Endothelial cell (in vitro differentiated cells): ENCODE measurements around the gene ARHGEF9. TPM values are rescaled to one million over a fixed set of nuclear protein-coding genes. Genes with fewer than 3 reads are reported as not detected.

Experiments used
- DNase-seq: peaks from one replicate; pipeline ENCODE4 v3.0.0; 2021; ENCODE audit warnings: low spot score
- H3K27ac Mint-ChIP-seq: one replicate; pipeline ENCODE4 v1.8.0; 2021; ENCODE audit warnings: mixed read lengths, inconsistent platforms; ENCODE audit not compliant: unreplicated experiment
- H3K27me3 Mint-ChIP-seq: one replicate; pipeline ENCODE4 v1.8.0; 2021; ENCODE audit warnings: mild to moderate bottlenecking, moderate library complexity, mixed read lengths, inconsistent platforms; ENCODE audit not compliant: unreplicated experiment
- H3K36me3 Mint-ChIP-seq: one replicate; pipeline ENCODE4 v1.8.0; 2021; ENCODE audit warnings: mild to moderate bottlenecking, low read depth, mixed read lengths, inconsistent platforms; ENCODE audit not compliant: unreplicated experiment
- H3K4me1 Mint-ChIP-seq: one replicate; pipeline ENCODE4 v1.8.0; 2021; ENCODE audit warnings: mild to moderate bottlenecking, mixed read lengths, inconsistent platforms; ENCODE audit not compliant: unreplicated experiment
- H3K4me3 Mint-ChIP-seq: one replicate; pipeline ENCODE4 v1.8.0; 2021; ENCODE audit warnings: mild to moderate bottlenecking, mixed read lengths, inconsistent platforms; ENCODE audit not compliant: unreplicated experiment
- H3K9me3 Mint-ChIP-seq: one replicate; pipeline ENCODE4 v1.8.0; 2021; ENCODE audit warnings: mixed read lengths, inconsistent platforms; ENCODE audit not compliant: unreplicated experiment
- CTCF ChIP-seq: fragments of 200-600 bp; sonication (generic); IDR thresholded peaks from one replicate; pipeline ENCODE4 v1.5.0; 2021; ENCODE audit warnings: antibody characterized with exemption; ENCODE audit not compliant: unreplicated experiment
- total RNA-seq: library from RNA; stranded (reverse); fragmentation: NEBNext Ultra II Directional; extraction: Animal tissue kit (Norgen Biotek cat#: 25700); gene quantifications from one replicate; pipeline ENCODE4 v1.2.1, GENCODE V29; 2021; ENCODE audit not compliant: unreplicated experiment

The ARHGEF9 gene
- total RNA-seq, 1 donor from 2014 or later: 14.3 TPM

- no peak for TF ChIP-seq CTCF
- H3K27ac Mint-ChIP-seq: no peak overlapping the region
- H3K4me3 Mint-ChIP-seq: no peak overlapping the region
- H3K36me3 Mint-ChIP-seq: peaks cover 12% of the 10 kb centered on the region
- H3K4me1 Mint-ChIP-seq: no peaks in the 10 kb centered on the region
- no peaks in the 10 kb centered on the region for H3K27me3 Mint-ChIP-seq
- no peaks in the 10 kb centered on the region for H3K9me3 Mint-ChIP-seq
- no peak for DNase-seq
These were observed 82.5 kb downstream of the ARHGEF9 start for GRCh38 chrX:63702556-63702955.

- TF ChIP-seq CTCF: peak; percentile 63
- peak; percentile 18 for DNase-seq
- Mint-ChIP-seq H3K27ac (no peak overlapping the region), H3K9me3 (no peaks in the 10 kb centered on the region), H3K36me3 (no peaks in the 10 kb centered on the region), H3K27me3 (peaks cover 2% of the 10 kb centered on the region), H3K4me1 (no peaks in the 10 kb centered on the region), H3K4me3 (no peak overlapping the region)
These were observed 97.9 kb downstream of the ARHGEF9 start for GRCh38 chrX:63686878-63687714.

DNA sequence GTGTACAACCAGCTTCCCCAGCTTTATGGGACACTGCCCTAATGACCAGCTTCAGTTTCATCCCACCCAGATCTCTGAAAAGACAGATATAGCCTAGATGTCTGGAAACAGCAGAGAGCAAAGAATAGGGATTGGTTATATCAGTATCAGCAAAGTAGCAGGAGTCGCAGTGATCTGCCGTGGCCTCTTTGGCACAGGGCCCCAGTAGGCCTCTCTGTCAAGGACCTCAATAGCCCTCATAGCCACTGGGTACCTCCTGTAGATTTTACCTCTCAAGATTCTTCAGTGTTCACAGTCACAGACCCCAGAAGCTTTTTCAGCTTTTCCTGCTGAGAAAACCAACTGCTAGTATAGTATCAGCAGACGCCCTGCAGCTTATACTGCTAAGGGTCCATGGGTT is 104.6 kb downstream of the ARHGEF9 start:
- Mint-ChIP-seq H3K27ac (no peak overlapping the region), H3K9me3 (no peaks in the 10 kb centered on the region), H3K36me3 (peaks cover 3% of the 10 kb centered on the region), H3K4me3 (no peak overlapping the region), H3K27me3 (peaks cover 2% of the 10 kb centered on the region), H3K4me1 (no peaks in the 10 kb centered on the region)
- no peak for DNase-seq
- TF ChIP-seq CTCF: no peak

DNA sequence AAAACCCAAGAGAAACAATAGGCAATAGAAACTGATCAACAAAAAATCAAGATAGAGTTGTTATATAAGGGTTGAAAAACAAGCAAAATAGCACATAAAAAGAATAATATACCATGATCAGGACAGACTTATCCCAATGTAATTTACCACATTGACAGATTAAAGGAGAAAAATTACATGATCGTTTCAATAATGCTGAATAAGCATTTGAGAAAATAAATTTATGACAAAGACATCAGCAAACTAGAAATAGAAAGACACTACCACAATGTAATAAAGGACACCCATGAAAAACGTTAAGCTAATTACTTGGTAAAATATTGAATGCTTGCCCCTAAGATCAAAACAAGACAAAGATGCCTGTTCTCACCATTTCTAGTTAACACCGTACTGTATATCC is 105.6 kb downstream of the ARHGEF9 start:
- Mint-ChIP-seq H3K36me3 (peaks cover 3% of the 10 kb centered on the region), H3K27me3 (no peaks in the 10 kb centered on the region), H3K9me3 (no peaks in the 10 kb centered on the region), H3K4me1 (no peaks in the 10 kb centered on the region), H3K27ac (no peak overlapping the region), H3K4me3 (no peak overlapping the region)
- TF ChIP-seq CTCF: no peak
- DNase-seq: no peak

DNA sequence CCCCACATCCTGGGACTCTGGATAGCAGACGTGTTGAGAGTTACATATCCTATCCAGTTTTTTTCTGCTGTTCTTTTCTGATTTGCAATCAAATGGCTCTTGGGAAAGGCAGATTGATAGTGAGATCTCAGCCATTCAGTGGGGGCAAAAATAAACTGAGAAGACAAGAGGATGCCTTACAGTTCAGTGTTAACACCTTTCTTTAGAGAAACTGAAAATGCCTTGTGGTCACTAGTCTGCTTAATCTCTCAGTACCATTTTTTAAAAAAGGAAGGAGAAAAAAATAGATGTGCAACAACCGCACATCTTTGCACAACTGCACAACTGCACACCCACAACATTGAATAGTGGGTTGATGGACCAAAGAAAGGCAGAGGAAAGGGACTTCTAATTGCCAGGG is 109.3 kb downstream of the ARHGEF9 start:
- Mint-ChIP-seq H3K27ac (no peak overlapping the region), H3K27me3 (no peaks in the 10 kb centered on the region), H3K9me3 (no peaks in the 10 kb centered on the region), H3K4me1 (no peaks in the 10 kb centered on the region), H3K4me3 (no peak overlapping the region), H3K36me3 (peaks cover 8% of the 10 kb centered on the region)
- no peak for DNase-seq
- no peak for TF ChIP-seq CTCF
